Tibial nerve (tissue), 4 donors: ENCODE results near the gene GNA12. TPM values are rescaled to one million over a fixed set of nuclear protein-coding genes. Genes with fewer than 3 reads are reported as not detected.
A peak's percentile ranks its signal among the peaks of the same experiment; 100 is the strongest.
"Not testable (repeated sequence)": the region's sequence is repeated elsewhere in the genome, so short reads cannot be mapped to it uniquely, and the experiment has no call there.

Source experiments
- DNase-seq, 2 donors: peaks; one replicate each; pipeline ENCODE4 v3.0.0-alpha.2; 2019; ENCODE audit warnings: low spot score in 2 of 2
- H3K27ac ChIP-seq, 4 donors: fragments of 200-600 bp; sonication (generic) in 3 of 4; one replicate each; pipeline ENCODE4 v1.5.1; 2017 to 2019; ENCODE audit warnings: mild to moderate bottlenecking in 1 of 4
- H3K27me3 ChIP-seq, 2 donors: fragments of 200-600 bp; sonication (generic) in 1 of 2; one replicate each; pipeline versions ENCODE4 v1.5.1 to v1.6.0; 2017 to 2019
- H3K36me3 ChIP-seq, 3 donors: fragments of 200-600 bp; sonication (generic); one replicate each; pipeline ENCODE4 v1.5.1; 2018 to 2019
- H3K4me1 ChIP-seq, 4 donors: fragments of 200-600 bp; sonication (generic) in 3 of 4; one replicate each; pipeline ENCODE4 v1.5.1; 2017 to 2019
- H3K4me3 ChIP-seq, 4 donors: fragments of 200-600 bp; sonication (generic) in 3 of 4; one replicate each; pipeline ENCODE4 v1.5.1; 2017 to 2019; ENCODE audit warnings: mild to moderate bottlenecking in 1 of 4, moderate library complexity in 1 of 4
- H3K9me3 ChIP-seq, 4 donors: fragments of 200-600 bp; sonication (generic) in 3 of 4; one replicate each; pipeline ENCODE4 v1.5.1; 2017 to 2019
- EP300 ChIP-seq, 2 donors: sonication (generic); formaldehyde crosslinking; IDR thresholded peaks; one replicate each; pipeline ENCODE4 v1.6.1; 2017; ENCODE audit warnings: antibody characterized with exemption in 2 of 2, mild to moderate bottlenecking in 1 of 2
- POLR2A ChIP-seq, 2 donors: fragments of 450-650 bp; IDR thresholded peaks; one replicate each; pipeline ENCODE4 v1.6.1; 2017; ENCODE audit warnings: antibody characterized with exemption in 2 of 2, mild to moderate bottlenecking in 2 of 2, moderate library complexity in 2 of 2
- WGBS, 2 donors: methylation state at CpG; one replicate each; pipeline ENCODE4 v1.1.5; 2018; 5-methylcytosine and 5-hydroxymethylcytosine counted together
- total RNA-seq, 4 donors: library from RNA; depleted of rRNA; stranded (reverse); fragments of >200 nt; gene quantifications; one replicate each; pipeline ENCODE4 v1.1.0, GENCODE V29; 2016
- TF ChIP-seq, protein P1 (sequence below), 5 experiments: fragments of 200-600 bp in 3 of 5; fragments of 450-650 bp in 2 of 5; sonication (generic) in 3 of 5; IDR thresholded peaks; one replicate each; pipeline ENCODE4 v1.5.1; 2016 to 2019; ENCODE audit warnings: antibody characterized with exemption in 5 of 5, mild to moderate bottlenecking in 3 of 5, moderate library complexity in 2 of 5

Gene GNA12
- total RNA-seq, 4 donors from 2014 or later, result 21.3 to 36.0 (median 29.4) TPM

DNA sequence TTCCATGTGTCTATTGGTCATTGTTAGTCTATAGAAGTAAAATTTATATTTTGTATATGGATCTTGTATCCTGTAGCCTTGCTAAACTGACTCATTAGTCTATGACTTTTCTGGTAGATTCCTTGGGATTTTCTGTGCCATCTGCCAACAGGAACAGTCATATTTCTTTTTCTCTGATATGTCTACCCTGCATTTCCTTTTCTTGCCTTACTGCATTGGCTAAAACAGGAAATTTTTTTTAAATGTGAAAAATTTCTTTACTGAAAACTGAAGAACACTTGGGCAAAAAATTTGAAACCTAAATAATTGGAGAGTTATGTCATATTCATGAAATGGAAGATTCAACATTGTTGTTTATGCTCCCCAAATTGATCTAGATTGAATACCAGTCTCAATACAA lies 88.6 kb downstream of the GNA12 start:
- no peaks in the 10 kb centered on the region for H3K9me3 ChIP-seq
- no peak overlapping the region for H3K27ac ChIP-seq
- no peaks in the 10 kb centered on the region for H3K27me3 ChIP-seq
- no peak overlapping the region for H3K4me3 ChIP-seq
- TF ChIP-seq POLR2A (IDR thresholded peaks at IDR 0.05) (no peak), EP300 (IDR thresholded peaks at IDR 0.05) (no peak)
- TF ChIP-seq, protein P1, sequence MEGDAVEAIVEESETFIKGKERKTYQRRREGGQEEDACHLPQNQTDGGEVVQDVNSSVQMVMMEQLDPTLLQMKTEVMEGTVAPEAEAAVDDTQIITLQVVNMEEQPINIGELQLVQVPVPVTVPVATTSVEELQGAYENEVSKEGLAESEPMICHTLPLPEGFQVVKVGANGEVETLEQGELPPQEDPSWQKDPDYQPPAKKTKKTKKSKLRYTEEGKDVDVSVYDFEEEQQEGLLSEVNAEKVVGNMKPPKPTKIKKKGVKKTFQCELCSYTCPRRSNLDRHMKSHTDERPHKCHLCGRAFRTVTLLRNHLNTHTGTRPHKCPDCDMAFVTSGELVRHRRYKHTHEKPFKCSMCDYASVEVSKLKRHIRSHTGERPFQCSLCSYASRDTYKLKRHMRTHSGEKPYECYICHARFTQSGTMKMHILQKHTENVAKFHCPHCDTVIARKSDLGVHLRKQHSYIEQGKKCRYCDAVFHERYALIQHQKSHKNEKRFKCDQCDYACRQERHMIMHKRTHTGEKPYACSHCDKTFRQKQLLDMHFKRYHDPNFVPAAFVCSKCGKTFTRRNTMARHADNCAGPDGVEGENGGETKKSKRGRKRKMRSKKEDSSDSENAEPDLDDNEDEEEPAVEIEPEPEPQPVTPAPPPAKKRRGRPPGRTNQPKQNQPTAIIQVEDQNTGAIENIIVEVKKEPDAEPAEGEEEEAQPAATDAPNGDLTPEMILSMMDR (IDR thresholded peaks at IDR 0.05), result no peak
- no peaks in the 10 kb centered on the region for H3K36me3 ChIP-seq
- no peak for DNase-seq
- peaks cover 0 to 34% (median 30%) of the 10 kb centered on the region in 4 donors for H3K4me1 ChIP-seq

- Histone ChIP-seq H3K4me3 (no peak overlapping the region), H3K36me3 (no peaks in the 10 kb centered on the region), H3K9me3 (no peaks in the 10 kb centered on the region), H3K27ac (no peak overlapping the region), H3K27me3 (no peaks in the 10 kb centered on the region), H3K4me1 (peaks cover 0 to 28% (median 24%) of the 10 kb centered on the region in 4 donors)
- no peak for DNase-seq
- TF ChIP-seq EP300 (IDR thresholded peaks at IDR 0.05) (no peak), POLR2A (IDR thresholded peaks at IDR 0.05) (no peak)
- TF ChIP-seq, protein P1 (IDR thresholded peaks at IDR 0.05), result no peak
- WGBS, 2 donors, result 95 to 98% methylated on average over 10 of the region's 10 CpGs
Observed at GRCh38 chr7:2754912-2755311, 89.2 kb downstream of the GNA12 start.

DNA sequence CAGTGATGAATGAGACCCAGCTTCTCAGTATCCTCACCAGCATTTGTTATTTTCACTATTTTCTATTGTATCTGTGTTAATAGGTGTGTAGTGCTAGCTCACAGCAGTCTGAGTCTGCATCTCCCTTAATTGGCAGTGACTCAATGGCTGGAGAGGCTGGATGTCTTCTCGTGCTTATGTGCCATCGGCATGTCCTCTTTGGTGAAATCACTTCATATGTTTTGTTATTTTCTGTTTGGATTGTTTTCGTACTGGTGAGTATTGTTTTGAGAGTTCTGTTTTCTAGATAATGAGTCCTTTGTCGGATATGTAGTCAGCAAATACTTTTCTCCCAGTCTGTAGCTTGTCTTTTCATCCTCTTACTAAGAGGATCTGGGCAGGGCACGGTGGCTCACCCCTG lies 90.0 kb downstream of the GNA12 start:
- Histone ChIP-seq H3K9me3 (no peaks in the 10 kb centered on the region), H3K4me3 (no peak overlapping the region), H3K27me3 (no peaks in the 10 kb centered on the region), H3K27ac (peak overlapping the region in 1 of 4 donors; percentile 8), H3K36me3 (no peaks in the 10 kb centered on the region), H3K4me1 (peaks cover 0 to 20% (median 18%) of the 10 kb centered on the region in 4 donors)
- no peak for DNase-seq
- 49 to 61% methylated on average over 5 of the region's 5 CpGs for WGBS, 2 donors
- TF ChIP-seq EP300 (IDR thresholded peaks at IDR 0.05), result no peak
- TF ChIP-seq, protein P1 (IDR thresholded peaks at IDR 0.05), result no peak
- TF ChIP-seq POLR2A (IDR thresholded peaks at IDR 0.05), result no peak

GRCh38 chr7:2753148-2753547 lies 91.0 kb downstream of the GNA12 start:
- TF ChIP-seq POLR2A (IDR thresholded peaks at IDR 0.05), result no peak
- Histone ChIP-seq H3K27me3 (no peaks in the 10 kb centered on the region), H3K27ac (no peak overlapping the region), H3K4me3 (no peak overlapping the region), H3K9me3 (no peaks in the 10 kb centered on the region), H3K4me1 (peaks cover 0 to 12% (median 8%) of the 10 kb centered on the region in 4 donors), H3K36me3 (no peaks in the 10 kb centered on the region)
- 93 to 98% methylated on average over 3 of the region's 3 CpGs for WGBS, 2 donors
- no peak for DNase-seq

- no peaks in the 10 kb centered on the region for H3K36me3 ChIP-seq
- DNase-seq, result no peak
- H3K4me3 ChIP-seq, result no peak overlapping the region
- TF ChIP-seq POLR2A (IDR thresholded peaks at IDR 0.05) (no peak), EP300 (IDR thresholded peaks at IDR 0.05) (no peak)
- TF ChIP-seq, protein P1 (IDR thresholded peaks at IDR 0.05), result no peak
- H3K27me3 ChIP-seq, result no peaks in the 10 kb centered on the region
- WGBS, 2 donors, result 68% methylated on average over 5 of the region's 5 CpGs
- no peak overlapping the region for H3K27ac ChIP-seq
- H3K4me1 ChIP-seq, result no peaks in the 10 kb centered on the region
- no peaks in the 10 kb centered on the region for H3K9me3 ChIP-seq
Observed at GRCh38 chr7:2751086-2751485, 93.0 kb downstream of the GNA12 start.

- no peaks in the 10 kb centered on the region for H3K36me3 ChIP-seq
- no peak for DNase-seq
- WGBS, 2 donors, result 81 to 88% methylated on average over 5 of the region's 5 CpGs
- no peaks in the 10 kb centered on the region for H3K9me3 ChIP-seq
- H3K4me3 ChIP-seq, result no peak overlapping the region
- H3K27me3 ChIP-seq, result no peaks in the 10 kb centered on the region
- H3K27ac ChIP-seq, result no peak overlapping the region
- no peaks in the 10 kb centered on the region for H3K4me1 ChIP-seq
- TF ChIP-seq, protein P1 (IDR thresholded peaks at IDR 0.05), result no peak
- TF ChIP-seq EP300 (IDR thresholded peaks at IDR 0.05), result no peak
- TF ChIP-seq POLR2A (IDR thresholded peaks at IDR 0.05), result no peak
Observed at GRCh38 chr7:2750004-2750407, 94.1 kb downstream of the GNA12 start.

DNA sequence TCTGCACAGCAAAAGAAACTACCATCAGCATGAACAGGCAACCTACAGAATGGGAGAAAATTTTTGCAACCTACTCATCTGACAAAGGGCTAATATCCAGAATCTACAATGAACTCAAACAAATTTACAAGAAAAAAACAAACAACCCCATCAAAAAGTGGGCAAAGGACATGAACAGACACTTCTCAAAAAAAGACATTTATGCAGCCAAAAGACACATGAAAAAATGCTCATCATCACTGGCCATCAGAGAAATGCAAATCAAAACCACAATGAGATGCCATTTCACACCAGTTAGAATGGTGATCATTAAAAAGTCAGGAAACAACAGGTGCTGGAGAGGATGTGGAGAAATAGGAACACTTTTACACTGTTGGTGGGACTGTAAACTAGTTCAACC lies 95.4 kb downstream of the GNA12 start:
- H3K36me3 ChIP-seq, result not testable (repeated sequence)

DNA sequence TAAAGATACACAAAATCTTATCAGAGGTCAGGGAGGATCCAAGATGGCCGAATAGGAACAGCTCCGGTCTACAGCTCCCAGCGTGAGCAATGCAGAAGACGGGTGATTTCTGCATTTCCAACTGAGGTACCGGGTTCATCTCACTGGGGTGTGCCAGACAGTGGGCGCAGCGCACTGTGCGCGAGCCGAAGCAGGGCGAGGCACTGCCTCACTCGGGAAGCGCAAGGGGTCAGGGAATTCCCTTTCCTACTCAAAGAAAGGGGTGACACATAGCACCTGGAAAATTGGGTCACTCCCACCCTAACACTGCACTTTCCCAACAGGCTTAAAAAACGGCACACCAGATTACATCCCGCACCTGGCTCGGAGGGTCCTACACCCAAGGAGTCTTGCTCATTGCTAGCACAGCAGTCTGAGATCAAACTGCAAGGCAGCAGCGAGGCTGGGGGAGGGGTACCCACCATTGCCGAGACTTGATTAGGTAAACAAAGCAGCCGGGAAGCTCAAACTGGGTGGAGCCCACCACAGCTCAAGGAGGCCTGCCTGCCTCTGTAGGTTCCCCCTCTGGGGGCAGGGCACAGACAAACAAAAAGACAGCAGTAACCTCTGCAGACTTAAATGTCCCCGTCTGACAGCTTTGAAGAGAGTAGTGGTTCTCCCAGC lies 100.5 kb downstream of the GNA12 start:
- not testable (repeated sequence) for DNase-seq, H3K27me3 ChIP-seq, H3K4me3 ChIP-seq, H3K4me1 ChIP-seq, H3K9me3 ChIP-seq, H3K27ac ChIP-seq
- WGBS, 2 donors, result 88 to 95% methylated on average over 19 to 20 of the region's 20 CpGs
- peaks cover 0 to 11% (median 0%) of the 10 kb centered on the region in 3 donors for H3K36me3 ChIP-seq

More for the DNA sequence above, 95.4 kb downstream of the GNA12 start:
- not testable (repeated sequence) for H3K4me1 ChIP-seq, H3K27me3 ChIP-seq, H3K4me3 ChIP-seq, H3K9me3 ChIP-seq, DNase-seq, H3K27ac ChIP-seq
